ENCODE measurements around the gene GNS.

GNS gene

GRCh38 chr12:64671681-64672080, 87.5 kb downstream of the GNS start:
- no peak for DNase-seq

DNA sequence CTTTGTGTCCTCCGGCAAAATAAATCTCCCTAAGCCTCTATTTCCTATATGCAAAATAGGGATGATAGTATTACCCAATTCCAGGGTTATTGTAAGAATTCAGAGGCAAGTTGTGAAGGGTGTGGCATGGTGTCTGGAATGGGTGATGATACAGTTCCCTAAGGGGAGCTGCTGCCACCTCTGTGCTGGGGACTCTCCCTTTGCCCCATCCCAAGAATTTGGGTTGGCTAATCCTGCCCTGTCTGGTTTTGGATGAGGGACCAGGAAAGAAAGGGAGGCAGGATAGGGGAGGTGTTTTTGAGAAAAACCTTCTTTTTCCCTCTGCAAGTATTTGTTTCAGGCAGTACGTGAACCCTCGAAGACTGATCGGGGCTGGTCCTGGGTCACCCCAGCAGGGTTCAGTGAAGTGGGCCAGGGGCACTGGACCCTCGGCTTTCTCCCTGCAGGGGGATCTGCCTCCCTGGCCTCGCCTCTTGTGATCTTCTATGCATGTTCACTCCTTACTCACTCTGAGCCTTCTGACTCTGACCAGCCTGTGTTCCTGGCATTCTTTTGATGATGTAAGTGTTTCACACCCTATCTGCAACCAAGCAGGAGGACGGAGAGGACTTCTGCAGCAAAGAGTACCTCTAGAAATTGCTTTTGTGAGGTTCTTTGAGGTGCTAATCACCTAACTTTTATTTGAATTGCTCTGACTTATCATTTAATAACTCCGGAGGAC, 88.1 kb downstream of the GNS start:
- no peak for DNase-seq

DNA sequence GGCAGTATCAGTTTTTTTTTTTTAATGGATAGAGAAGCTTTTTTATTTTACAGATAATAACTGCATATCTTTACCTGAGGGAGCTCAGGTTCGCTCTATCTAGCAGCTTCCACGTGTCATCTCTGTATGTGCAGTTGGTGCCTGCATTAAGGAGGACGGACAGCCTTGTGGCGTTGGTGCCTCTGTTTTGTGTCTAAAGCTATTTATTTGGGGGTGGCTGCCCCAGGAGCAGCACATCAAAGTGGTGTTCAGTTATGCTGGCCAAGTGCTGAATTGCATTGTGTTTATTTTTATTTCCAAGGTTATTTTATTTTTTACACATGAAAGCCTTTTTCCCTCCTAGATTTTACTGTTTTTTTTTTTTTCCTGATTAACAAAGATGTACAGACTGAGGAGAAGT, 89.2 kb downstream of the GNS start:
- DNase-seq: no peak

- no peak for DNase-seq
Observed at GRCh38 chr12:64669270-64669842, 89.8 kb downstream of the GNS start.

DNA sequence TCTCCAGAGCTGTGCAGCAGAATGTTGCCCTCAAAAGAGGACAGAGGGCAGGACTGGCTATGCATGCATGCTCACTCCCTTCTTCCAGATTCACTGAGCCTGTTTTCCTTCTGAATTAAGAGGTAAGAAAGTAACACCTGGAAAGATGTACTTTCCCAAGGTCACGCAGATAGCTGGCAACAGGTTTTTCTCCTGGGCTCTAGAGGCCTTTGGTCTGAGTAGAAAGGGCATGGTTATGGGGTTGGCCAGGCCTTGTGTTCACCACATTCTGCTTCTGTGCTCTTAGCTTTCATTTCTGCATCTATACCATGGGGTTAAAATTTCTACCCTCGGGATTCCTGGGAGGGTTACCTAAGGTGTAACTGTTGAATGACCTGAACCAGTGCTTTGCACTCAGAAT, 91.4 kb downstream of the GNS start:
- DNase-seq: no peak

DNA sequence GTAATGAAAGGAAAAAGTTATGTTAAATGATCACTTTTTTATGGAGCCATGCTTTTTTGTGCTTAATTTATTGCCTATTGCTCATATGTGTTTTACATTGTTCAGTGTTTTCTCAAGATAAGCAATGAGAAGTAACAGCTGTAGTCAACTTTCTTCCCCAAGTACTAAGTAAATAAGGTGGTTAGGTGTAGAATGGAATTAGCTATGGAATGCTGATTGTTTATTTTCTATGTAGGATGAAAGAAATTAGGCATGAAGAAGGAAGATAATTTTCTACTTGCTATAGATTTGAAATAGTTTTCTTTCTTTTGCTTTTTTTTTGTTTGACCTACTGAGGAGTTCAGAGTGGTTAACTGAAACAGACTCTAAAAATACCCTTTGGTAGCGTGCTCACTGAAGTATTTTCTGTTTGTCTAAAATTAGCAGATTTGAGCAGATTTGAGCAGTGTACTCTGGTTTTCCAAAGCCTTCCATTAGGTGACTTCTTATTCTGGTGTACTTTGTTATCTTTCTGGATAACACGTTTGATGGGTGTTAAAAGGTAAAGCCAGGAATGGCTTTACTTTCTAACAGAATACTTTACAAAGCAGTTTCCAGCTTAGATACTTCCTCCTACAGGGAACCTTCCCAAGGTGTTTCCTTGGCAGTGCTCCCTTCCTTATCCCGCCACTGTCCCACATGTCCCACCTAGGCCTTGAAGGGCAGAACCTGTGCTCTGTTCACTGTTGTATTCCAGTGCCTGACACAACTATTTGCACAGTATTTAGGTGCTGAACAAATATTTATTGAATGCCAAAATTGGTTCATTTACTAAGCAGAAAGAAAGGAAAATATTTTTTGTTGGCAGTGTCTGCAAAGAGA, 92.9 kb downstream of the GNS start:
- peak; percentile 13 for DNase-seq

- peak; percentile 67 for DNase-seq
Observed at GRCh38 chr12:64665514-64665913, 93.7 kb downstream of the GNS start.
